Body of pancreas (tissue), 4 donors: Measurements from ENCODE around the gene DNMT3A.

Experiments
- POLR2A ChIP-seq, 3 donors: fragments of 450-650 bp; IDR thresholded peaks; one replicate each; pipeline ENCODE4 v1.6.1; 2016; ENCODE audit warnings: antibody characterized with exemption in 3 of 3, mild to moderate bottlenecking in 2 of 3
- TF ChIP-seq, protein P1 (sequence below), 7 experiments: fragments of 450-650 bp in 4 of 7; fragments of 200-600 bp in 3 of 7; sonication (generic) in 3 of 7; IDR thresholded peaks; one replicate each; pipeline ENCODE4 v1.5.1; 2016 to 2019; ENCODE audit warnings: antibody characterized with exemption in 7 of 7

DNA sequence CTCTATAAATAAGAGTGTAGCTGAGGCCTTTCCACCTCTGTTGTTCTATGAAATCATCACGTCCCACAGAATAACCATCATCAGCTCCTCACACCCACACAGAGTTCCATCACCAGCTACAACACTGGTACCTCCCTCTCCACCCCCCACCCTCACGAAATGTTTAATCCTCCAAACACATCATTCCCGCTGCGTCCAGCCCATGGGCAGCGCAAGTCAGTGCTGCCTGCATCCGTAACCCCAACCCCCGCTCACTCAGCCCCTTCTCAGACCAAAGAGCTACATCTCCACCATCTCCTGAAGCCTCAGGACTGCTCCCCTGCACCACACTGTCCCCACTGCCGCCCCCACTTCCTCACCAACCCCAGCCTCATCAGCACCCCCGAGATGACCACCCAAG is 19.4 kb downstream of the DNMT3A start:
- TF ChIP-seq POLR2A (IDR thresholded peaks at IDR 0.05): no peak
- TF ChIP-seq, protein P1, sequence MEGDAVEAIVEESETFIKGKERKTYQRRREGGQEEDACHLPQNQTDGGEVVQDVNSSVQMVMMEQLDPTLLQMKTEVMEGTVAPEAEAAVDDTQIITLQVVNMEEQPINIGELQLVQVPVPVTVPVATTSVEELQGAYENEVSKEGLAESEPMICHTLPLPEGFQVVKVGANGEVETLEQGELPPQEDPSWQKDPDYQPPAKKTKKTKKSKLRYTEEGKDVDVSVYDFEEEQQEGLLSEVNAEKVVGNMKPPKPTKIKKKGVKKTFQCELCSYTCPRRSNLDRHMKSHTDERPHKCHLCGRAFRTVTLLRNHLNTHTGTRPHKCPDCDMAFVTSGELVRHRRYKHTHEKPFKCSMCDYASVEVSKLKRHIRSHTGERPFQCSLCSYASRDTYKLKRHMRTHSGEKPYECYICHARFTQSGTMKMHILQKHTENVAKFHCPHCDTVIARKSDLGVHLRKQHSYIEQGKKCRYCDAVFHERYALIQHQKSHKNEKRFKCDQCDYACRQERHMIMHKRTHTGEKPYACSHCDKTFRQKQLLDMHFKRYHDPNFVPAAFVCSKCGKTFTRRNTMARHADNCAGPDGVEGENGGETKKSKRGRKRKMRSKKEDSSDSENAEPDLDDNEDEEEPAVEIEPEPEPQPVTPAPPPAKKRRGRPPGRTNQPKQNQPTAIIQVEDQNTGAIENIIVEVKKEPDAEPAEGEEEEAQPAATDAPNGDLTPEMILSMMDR (IDR thresholded peaks at IDR 0.05): no peak
